GM19240 (cell line): ENCODE data around the gene TBX10.

Source experiments
- DNase-seq: peaks from one replicate; pipeline ENCODE4 v3.0.0; 2011; ENCODE audit warnings: low spot score; ENCODE audit not compliant: insufficient read length

The TBX10 gene

DNA sequence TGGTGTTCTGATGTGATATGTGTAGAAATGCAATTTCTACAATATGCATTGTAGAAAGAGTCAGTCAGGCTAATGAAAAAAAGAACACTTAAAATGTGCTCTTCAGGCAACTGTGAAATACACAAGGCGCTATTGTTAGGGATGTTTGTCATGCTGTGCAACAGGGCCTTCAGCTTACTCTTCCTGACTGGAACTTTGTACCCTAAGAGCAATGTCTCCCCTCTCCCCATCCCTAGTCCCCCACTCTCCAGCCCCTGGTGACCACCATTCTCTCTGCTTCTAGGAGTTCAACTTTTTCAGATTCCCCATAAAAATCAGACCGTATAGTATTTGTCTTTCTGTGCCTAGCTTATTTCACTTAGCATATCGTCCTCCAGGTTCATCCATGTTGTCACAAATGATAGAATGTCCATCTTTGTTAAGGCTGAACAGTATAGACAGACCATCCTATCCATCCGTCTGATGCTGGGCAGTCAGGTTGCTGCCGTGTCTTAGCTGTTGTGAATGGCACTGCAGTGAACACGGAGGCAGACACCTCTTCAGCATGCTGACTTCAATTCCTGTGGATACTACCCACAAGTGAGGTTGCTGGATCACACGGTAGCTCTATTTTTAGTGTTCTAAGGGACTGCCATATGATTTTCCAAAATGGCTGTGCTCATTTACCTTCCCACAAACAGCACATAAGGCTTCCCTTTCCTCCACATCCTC lies 22.2 kb downstream of the TBX10 start:
- no peak for DNase-seq

DNA sequence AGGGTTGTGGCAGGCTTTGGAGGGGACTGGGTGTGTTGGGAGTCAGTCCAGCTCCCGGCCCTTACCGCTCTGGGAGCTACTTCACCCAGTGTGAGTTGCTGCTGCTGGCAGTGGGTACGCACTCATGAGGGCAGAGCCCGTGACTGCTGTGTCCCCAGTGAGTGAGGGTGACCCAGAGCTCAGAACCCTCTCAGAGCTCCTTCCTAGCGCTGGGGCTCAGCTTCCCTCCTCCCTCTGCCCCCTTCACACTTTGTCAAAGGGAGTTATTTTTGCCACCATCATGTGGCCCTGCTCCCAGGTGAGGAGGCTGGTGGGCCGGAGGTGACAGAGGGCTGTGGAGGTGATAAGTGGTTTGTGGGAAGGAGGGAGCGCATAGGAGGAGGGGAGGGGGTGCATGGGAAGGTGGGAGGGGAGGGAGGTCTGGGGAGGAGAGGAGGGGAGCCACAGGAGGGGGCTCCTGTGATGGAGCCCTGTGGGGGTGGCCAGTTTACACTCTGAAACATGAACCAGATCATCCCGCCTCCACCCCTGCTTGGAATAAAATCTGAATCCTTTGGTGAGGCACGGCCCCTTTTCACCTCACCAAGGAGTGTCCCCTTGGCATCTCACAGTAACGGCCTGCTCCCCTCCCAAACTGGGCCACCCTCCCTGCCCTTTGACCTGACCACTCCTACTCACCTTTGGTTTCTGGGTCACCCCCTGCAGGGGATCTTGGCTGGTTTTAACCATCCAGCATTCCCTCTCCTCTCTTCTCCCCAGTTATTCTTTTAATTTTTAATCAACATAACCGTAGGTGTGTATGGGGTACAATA lies 22.9 kb downstream of the TBX10 start:
- no peak for DNase-seq

DNA sequence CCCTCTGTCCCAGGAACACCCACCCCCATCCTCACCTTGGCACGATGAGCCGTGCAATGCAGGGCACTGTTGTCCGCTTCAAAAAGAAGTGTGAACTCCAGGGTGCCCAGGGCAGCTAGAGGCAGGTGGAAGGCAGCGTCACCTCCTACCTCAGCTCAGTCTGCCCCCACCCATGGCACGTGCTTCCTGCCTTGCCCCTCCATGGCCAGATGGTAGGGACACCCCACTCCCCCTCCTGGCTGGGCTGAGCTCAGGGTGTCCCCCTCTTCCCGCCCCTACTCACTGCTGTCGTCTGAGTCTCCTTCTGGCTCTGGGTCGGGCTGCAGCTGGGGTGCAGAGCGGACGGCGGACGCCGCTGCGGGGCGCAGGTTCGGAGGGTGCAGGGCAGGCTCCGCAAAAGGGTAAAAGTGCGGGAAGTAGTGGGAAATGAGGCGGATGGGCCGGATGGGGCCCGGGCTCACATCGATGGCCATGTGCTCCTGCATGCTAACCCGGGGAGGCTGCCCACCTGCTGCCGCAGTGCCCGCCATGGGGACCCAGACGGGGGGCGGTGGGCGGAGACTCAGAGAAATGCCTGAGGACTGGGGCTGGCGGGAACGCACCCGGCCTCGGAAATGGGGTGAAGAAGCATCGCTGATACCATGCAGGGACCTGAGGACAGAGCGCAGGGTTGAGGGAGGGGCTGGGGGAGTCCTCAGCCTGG lies 23.7 kb downstream of the TBX10 start:
- no peak for DNase-seq

DNA sequence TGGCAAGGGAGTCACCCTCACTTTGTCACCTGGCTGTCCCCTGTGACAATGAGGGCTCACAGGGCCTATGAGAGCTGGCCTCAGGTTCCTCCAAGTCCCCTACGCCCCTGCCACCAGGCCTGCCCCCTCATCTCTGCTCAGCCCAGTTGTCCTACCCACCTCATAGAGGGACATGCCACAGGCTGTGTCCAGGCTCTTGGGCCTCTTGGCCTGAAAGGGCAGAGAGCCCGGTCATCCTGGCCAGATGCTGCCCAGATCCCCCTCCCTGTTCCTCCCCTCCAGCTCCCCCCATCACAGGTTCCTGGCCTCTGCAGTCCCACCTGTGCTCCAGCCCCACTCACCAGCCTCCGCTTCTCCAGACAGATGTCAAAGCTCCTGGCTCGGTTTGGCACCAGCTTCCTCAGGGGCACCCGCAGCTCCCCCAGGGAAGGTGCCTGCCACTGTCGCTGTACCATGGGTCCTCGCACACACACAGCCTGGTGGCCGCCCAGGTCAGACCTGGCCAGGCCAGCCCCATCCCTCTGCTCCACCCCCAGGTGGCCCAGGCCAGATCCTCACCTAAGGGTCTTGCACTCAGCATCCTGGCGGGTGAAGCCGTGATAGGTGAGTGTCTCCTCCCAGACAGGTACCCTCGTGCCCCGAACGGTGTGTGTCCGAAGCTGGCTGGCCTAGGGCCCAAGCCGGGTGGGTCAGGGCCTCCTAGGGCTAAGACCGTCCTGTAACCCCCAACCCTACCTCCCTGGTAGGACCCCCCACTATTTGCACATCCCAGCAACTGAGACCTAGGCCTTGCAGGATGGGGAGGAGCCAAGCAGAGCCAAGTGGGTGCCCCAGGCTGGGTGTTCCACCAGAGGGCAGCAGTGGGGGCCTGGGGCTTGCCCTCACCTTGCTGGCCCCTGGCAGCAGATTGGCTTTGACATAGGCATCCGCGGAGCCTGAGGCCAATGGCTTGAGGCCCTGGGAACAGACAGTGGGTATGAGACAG lies 24.5 kb downstream of the TBX10 start:
- DNase-seq: no peak

DNA sequence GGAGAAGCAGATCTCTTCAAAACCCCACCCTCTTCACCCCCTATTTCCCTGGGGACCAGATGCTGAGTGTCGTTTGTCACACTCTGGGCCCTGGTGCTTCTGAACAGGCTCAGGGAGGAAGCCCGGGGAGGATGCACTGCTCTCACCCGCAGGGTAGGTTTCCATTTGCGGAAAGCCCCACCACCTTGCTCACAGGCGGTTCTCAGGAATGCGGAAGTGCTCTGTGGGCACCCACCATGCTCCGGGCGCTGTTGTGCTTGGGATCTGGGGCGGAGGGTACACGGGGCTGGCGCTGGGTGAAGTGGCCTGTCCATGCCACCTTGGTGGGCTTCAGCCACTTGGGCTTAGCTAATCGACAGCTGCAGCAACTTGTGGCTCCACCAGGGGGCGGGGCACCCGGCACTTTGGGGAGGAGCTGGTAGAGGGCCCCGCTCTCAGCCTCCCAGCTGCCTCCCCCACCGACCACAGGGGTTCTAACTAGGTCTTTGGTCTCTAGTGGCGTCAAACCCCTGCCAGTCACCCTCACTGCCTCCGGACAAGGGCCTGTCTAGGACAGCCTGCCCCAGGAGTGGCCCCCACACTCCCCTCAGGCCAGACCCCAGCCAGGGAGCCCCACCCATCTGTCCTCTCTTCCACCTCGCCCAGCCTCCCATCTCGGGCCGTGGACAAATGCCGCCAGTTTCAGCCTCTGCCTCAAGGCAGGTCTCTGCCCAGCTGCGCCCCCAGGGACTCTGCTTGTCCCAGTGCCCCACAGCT lies 25.4 kb downstream of the TBX10 start:
- peak; percentile 81 for DNase-seq

DNA sequence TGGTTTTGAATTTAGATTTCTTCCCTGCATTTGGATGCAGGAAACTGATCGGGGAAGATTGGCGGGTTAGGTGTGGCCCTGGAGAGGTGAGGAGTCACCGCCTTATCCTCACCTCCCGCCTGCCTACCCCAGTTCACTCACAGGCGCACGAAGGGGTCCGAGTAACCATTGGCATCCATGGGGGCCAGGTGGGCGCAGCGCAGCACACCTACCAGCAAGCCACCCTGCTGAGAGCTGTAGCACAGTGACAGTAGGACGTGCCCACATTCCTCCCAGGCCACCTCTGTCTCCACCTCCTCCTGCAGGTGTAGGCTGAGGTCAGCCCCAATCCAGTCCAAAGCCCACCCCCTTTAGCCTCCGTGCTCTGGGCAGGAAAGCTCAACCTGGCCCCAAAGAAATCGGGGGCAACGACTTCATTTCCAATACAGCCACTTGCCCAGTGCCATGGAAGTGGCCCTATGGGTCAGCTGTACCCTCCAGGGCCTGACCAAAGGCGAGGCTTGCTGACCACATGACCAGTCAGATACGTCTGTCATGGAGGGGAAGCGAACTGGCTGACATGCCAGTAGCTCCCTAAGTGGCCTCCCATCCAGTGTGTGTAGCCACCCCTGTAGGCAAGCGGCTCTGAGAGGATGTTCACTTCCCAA lies 26.1 kb downstream of the TBX10 start:
- DNase-seq: no peak

DNA sequence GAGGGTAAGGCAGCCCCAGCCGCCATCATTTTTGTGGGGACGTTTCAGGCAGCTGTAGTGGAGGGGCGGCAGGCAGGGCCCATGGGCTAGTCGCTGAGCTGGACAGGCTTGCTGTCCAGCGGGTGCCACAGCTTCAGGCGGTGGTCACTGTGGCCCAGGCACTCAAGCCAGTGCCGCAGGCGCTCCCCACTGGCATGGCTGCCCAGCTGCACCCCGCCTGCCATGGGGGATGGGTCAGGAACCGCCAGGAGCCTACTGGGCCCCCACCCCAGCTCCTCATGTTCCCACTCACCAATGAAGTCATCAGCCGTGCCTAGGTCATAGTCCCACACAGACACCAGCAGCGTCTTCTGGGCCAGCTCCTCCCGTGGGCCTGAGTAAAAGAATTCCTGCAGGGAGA lies 26.8 kb downstream of the TBX10 start:
- DNase-seq: no peak

DNA sequence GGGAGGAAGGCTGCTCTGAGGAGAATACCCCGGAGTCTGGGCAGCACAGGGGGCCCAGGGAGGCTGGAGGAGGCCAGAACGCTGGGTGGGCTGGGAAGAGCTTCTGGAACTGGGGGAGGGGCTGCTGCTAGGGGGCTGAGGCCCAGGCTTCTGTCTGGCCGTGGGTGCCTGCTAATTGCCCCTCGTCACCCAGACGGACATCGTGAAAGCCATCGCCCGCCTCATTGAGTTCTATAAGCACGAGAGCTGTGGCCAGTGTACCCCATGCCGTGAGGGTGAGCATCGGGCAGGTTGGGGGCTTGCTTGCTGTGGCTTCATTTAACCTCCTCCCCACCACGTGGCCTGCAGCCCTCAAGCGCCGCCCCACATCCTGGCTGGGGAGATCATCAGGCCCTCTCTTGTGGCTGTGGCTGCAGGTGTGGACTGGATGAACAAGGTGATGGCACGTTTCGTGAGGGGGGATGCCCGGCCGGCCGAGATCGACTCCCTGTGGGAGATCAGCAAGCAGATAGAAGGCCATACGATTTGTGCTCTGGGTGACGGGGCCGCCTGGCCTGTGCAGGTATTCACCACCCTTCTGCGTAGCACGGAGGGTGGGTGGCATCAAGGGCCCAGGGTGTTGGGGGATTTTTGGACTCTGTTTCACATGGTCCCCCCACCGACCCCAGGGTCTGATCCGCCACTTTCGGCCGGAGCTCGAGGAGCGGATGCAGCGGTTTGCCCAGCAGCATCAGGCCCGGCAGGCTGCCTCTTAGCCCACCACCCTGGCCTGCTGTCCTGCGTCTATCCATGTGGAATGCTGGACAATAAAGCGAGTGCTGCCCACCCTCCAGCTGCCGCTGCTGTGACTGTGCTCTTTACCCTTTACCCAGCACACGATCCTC lies 27.6 kb downstream of the TBX10 start:
- DNase-seq: no peak

DNA sequence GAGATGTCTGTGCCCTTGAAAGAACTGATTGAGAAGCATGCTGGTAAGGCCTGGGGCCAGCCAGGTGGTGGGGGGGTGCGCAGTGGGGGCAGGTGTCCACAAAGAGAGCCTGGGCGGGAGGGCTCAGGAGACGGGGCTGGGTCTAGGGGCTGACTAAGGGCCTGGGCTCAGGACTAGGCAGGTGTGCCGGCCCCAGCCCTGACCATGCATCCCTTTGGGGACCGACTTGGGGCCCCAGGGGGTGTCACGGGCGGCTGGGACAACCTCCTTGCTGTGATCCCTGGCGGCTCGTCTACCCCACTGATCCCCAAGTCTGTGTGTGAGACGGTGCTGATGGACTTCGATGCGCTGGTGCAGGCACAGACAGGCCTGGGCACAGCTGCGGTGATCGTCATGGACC lies 28.4 kb downstream of the TBX10 start:
- DNase-seq: no peak

DNA sequence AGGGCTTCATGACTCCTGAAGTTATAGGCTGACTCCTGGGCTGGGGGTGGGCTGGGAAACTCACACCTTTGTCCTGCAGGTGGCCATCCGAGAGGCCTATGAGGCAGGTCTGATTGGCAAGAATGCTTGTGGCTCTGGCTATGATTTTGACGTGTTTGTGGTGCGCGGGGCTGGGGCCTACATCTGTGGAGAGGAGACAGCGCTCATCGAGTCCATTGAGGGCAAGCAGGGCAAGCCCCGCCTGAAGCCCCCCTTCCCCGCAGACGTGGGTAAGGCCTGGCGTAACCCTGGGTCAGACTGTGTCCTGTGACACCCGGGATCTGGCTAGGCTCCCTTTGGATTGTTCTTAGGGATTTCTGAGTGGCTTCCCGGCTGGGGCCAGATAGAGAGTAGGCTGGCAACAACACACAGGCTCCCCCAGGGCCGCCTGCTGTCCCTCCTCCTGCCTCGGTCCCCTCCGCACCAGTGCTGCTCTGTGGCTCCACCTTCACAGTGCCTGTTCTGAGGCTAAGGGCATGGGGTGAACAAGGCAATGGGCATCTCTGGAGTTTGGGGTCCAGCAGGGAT lies 29.2 kb downstream of the TBX10 start:
- DNase-seq: no peak

DNA sequence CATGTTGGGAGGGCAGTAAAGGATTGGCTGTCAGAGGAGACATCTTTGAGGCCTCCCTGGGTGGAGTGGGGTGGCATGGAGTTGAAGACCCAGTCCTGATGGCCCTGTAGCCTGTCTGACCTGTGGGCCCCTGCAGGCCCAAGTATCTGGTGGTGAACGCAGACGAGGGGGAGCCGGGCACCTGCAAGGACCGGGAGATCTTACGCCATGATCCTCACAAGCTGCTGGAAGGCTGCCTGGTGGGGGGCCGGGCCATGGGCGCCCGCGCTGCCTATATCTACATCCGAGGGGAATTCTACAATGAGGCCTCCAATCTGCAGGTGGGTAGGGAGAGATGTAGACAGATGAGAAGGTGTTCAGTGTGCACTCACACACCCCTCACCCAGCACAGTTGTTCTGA lies 30.2 kb downstream of the TBX10 start:
- no peak for DNase-seq

DNA sequence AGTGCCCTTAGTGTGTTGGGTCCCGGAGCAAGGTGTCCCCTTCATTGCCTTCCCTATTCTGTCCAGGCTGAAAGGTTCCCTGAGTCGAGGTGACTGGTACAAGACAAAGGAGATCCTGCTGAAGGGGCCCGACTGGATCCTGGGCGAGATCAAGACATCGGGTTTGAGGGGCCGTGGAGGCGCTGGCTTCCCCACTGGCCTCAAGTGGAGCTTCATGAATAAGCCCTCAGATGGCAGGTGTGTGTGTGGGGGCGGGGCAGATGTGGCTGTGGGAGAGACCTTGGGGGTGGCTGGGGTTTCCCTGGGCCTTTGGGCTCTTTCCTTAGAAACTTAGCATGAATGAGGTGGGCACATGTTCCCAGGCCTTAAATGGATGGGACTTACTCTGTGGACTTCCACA lies 31.1 kb downstream of the TBX10 start:
- no peak for DNase-seq

DNA sequence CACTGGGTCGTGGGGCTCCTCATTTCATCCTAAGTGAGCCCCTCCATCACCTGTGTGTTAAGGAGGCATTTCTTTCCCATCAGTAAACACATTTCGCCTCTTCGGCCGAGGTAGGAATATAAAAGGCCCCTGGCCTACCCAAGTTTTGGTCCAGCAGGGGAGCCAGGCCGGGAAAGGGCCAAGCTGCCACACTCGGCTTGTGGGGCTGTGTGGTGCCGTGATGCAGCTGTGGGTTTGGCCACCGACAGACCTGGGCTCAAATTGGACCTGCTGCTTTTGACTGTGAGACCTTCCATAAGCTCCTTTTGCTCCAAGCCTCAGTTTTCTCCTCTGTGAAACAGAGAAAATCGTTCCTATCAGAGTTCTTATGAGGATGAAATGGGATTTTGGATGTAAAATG lies 32.1 kb downstream of the TBX10 start:
- no peak for DNase-seq

DNA sequence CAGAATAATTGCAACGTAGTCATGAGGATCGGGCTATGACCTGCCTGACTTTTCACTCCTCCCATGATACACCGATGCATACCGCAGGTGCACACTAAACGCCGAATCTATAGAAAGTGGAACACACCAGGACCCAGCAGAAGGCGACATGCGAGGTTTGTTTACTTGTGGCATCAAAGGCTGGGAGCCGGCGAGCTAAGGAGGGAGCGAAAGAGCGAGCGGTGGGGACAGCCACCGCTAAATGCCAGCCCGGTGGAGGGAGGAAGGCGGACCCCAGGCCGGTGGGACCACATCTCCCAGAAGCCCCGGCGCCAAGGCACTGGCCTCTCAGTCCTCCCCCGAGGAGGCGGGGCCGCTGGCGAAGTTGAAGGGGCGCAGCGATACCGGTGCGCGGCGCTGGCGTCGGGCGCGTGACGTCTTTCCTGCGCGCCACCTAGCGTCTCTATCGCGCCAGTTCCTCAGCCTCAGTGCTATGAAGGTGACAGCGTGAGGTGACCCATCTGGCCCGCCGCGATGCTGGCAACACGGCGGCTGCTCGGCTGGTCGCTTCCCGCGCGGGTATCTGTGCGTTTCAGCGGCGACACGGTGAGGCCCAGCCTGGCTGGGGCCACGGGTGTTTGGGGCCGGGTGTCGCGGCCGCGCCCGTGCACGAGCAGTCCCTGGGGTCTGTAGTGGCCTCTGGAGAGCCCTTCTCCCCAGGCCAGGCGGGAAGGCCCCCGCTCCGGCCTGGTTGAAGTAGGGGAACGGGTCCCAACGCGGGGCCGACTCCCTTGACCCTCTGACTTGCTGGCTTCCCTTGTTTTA lies 32.9 kb downstream of the TBX10 start, which contains the start of gene NDUFV1:
NDUFV1 (plus strand) TSS at position 445 of the 804 bp plus-strand sequence; CDS start at position 514, 69 bp downstream.
- peak; percentile 70 for DNase-seq

DNA sequence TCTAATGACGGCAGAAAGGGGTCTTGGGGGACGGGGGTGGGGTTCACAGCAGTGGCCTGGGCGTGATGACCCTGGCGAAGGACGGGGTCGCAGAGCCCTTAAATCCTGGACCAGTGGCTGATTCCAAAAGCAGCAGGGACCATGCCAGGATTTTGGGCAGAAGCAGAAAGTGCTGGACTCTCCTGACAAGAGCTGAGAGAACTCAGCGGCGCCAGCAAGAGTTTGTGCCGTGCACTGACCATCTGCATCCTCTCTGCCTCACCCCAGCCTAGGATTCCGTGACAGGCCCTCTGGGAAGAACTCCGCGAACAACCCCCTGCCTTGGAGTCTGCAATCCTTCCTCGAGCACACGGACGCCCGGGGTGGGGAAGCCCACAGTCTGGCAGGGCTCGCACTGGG lies 33.5 kb downstream of the TBX10 start:
- no peak for DNase-seq

DNA sequence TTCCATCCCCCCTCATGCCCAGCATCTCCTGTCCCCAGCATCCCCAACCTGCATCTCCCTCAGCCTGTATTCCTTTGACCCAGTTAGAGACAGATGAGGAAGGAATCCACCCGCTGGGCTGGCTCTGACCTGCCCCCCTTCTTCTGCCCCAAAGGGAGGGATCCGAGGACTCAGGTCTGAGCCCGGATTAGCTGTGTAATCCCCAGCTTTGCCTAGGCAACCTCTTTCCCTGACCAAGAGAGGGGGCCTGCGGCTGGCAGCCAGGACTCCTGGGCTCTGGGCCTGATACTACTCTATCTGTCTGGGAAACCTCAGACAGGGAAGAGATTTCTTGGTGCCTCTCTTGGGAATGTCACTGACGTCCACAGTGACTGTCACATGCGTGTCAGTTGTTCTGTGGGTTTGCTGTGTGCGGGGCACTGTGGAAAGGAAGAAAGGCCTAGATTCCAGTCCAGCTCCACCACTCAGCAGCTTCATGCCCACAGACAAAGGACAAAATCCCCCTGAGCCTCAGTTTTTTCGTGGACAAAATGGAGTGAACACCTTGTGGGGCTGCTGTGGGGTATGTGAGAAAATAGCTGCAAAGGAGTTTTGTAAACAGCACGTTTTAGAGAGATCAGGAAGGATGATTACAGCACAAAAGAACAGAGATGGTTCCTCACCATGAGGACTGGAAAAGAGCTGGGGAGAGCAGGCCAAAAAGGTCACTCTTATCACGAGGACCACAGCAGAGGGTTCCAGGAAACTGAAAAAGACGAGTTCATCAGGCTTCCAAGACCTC lies 34.1 kb downstream of the TBX10 start:
- DNase-seq: no peak

DNA sequence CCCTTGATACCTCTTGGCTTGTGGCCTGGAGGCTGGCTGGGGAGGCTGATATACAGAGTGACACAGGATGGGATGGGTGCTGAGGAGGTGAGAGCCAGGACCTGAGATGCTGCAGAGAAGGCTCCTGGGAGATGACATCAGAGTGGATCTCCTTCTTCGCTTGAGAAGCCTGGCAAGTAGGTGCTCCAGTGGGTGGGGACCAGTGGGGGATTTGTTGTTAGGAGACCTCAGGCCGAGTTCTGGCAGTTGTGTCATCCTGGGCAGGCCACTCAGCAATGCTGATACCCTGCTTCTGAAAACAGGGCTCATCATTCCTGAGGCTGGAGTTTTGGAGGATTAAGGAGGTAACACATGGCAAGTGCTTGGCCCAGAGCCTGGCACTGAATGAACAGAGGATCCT lies 34.7 kb downstream of the TBX10 start:
- no peak for DNase-seq
